GM12878 (cell line): Measurements from ENCODE around the gene TAAR8. TPM values are rescaled to one million over a fixed set of nuclear protein-coding genes. Genes with fewer than 3 reads are reported as not detected.

Experiments used
- CBFB ChIP-seq: IDR thresholded peaks from 2 replicates; pipeline ENCODE4 v1.6.1; 2016; ENCODE audit warnings: antibody characterized with exemption, low read depth
- E4F1 ChIP-seq: fragments of 450-650 bp; IDR thresholded peaks from 2 replicates; pipeline ENCODE4 v1.6.1; 2018; ENCODE audit warnings: borderline replicate concordance, mild to moderate bottlenecking; ENCODE audit not compliant: partially characterized antibody
- JUND ChIP-seq: IDR thresholded peaks from 2 replicates; pipeline ENCODE4 v1.6.1; 2012; ENCODE audit warnings: low read depth, mild to moderate bottlenecking, low read length, improper control_type of control experiment, moderate library complexity
- MLLT1 ChIP-seq: fragments of 450-650 bp; IDR thresholded peaks from 2 replicates; pipeline ENCODE4 v1.6.1; 2016; ENCODE audit warnings: mild to moderate bottlenecking
- NBN ChIP-seq: fragments of 450-650 bp; IDR thresholded peaks from 2 replicates; pipeline ENCODE4 v1.6.1; 2016
- NR2C2 ChIP-seq: IDR thresholded peaks from 2 replicates; pipeline ENCODE4 v1.6.1; 2011; ENCODE audit warnings: borderline replicate concordance, low read depth; ENCODE audit not compliant: control insufficient read depth, insufficient read length
- NR2F1 ChIP-seq: fragments of 450-650 bp; conservative IDR thresholded peaks from 2 replicates; pipeline ENCODE4 v1.6.1; 2017; ENCODE audit warnings: mild to moderate bottlenecking
- PAX5 ChIP-seq: IDR thresholded peaks from 2 replicates; pipeline ENCODE4 v1.6.1; 2011; ENCODE audit warnings: low read depth, low read length, borderline replicate concordance
- RCOR1 ChIP-seq: conservative IDR thresholded peaks from 2 replicates; pipeline ENCODE4 v1.6.1; 2012; ENCODE audit warnings: low read depth, low read length, improper control_type of control experiment
- SKIL ChIP-seq: fragments of 450-650 bp; IDR thresholded peaks from 2 replicates; pipeline ENCODE4 v1.6.1; 2017; ENCODE audit warnings: mild to moderate bottlenecking, low read depth, inconsistent platforms; ENCODE audit not compliant: poor library complexity, severe bottlenecking
- SRF ChIP-seq, 2 experiments: IDR thresholded peaks; 2 replicates each; pipeline ENCODE4 v1.6.1; 2011; ENCODE audit warnings: low read depth in 2 of 2, low read length in 2 of 2, mild to moderate bottlenecking in 1 of 2, moderate library complexity in 1 of 2
- TAF1 ChIP-seq: IDR thresholded peaks from 2 replicates; pipeline ENCODE4 v1.6.1; 2011; ENCODE audit warnings: mild to moderate bottlenecking, low read depth, low read length, borderline replicate concordance
- TCF3 ChIP-seq: IDR thresholded peaks from 2 replicates; pipeline ENCODE4 v1.6.1; 2012; ENCODE audit warnings: low read depth, mild to moderate bottlenecking, low read length, borderline replicate concordance; ENCODE audit not compliant: insufficient read depth
- ZBTB11 ChIP-seq: fragments of 450-650 bp; formaldehyde crosslinking; IDR thresholded peaks from 2 replicates; pipeline ENCODE4 v1.5.0; 2022; ENCODE audit warnings: mild to moderate bottlenecking, missing genetic modification characterization
- ZBTB4 ChIP-seq: fragments of 450-650 bp; formaldehyde crosslinking; IDR thresholded peaks from 2 replicates; pipeline ENCODE4 v1.4.0; 2022; ENCODE audit warnings: mild to moderate bottlenecking, moderate library complexity
- polyA plus RNA-seq, 11 experiments: library from polyadenylated mRNA; depleted of rRNA in 4 of 11; unstranded in 6 of 11; stranded (reverse) in 5 of 11; fragments of >200 nt; fragmentation: Nextera tagmentation in 4 of 11; fragmentation: Illumina TruSeq in 1 of 11; extraction: Ambion mirVana in 4 of 11; extraction: Trizol in 1 of 11; gene quantifications; 1 replicate in 1 of 11; 2 replicates in 10 of 11; pipeline versions ENCODE4 v1.2.1 to v1.2.3, GENCODE V29; 2011 to 2016; ENCODE audit warnings: inconsistent platforms in 2 of 11, missing spikeins in 2 of 11, low read depth in 1 of 11
- total RNA-seq, 4 experiments: library from RNA; depleted of rRNA in 3 of 4; stranded (reverse); fragments of >200 nt in 3 of 4; fragmentation: Illumina TruSeq in 1 of 4; extraction: Trizol in 1 of 4; gene quantifications; 2 replicates each; pipeline versions ENCODE4 v1.2.1 to v1.2.3, GENCODE V29; 2013 to 2021

The TAAR8 gene
- total and polyA plus RNA-seq, 10 of the 15 experiments (the other 5 are each of a cell fraction or from before 2014, with no cell fraction given): not detected

GRCh38 chr6:132512342-132512637 lies 40.2 kb upstream of the TAAR8 start (continued):
- TF ChIP-seq E4F1 (no peak), ZBTB11 (CRISPR knock-in tag) (no peak), RCOR1 (no peak), TCF3 (no peak), CBFB (0 out of 2 replicates have a peak, but pooled peaks have one; percentile 9), TAF1 (no peak), MLLT1 (0 out of 2 replicates have a peak, but pooled peaks have one; percentile 44), JUND (no peak), PAX5 (no peak), SRF (IDR thresholded peaks at IDR 0.05; ENCODE audit: low read depth in 2 of 2, low read length in 2 of 2) (no peak), ZBTB4 (no peak), NR2F1 (no peak), NBN (no peak), SKIL (no peak), NR2C2 (no peak)
